Measurements from ENCODE around the gene PIKFYVE. TPM values are rescaled to one million over a fixed set of nuclear protein-coding genes. Genes with fewer than 3 reads are reported as not detected.

PIKFYVE gene
- total and polyA plus RNA-seq, 4 donors = 5.5 to 42.6 (median 19.4) TPM

DNA sequence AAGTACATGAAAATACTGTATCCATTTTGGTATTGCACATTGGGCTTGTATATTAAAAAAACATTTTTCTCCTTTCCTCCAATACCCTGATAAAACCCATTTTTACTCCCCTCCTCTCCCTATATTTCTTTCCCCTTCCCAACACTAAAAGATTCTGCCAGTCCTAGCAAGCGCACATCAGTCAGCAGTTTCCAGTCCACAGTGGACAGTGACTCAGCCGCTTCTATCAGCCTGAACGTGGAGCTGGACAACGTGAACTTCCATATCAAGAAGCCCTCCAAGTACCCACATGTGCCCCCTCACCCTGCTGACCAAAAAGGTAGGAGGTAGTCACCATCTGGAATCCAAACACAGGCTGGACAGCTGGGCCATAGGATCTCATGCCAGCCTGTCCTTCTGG is 38.6 kb downstream of the PIKFYVE start:
- DNase-seq (no peak), ATAC-seq (ENCODE audit: low FRiP score) (no peak)
- no peaks in the 10 kb centered on the region for H3K9me3 ChIP-seq (ENCODE audit: control insufficient read depth, low read length)
- WGBS, 2 donors = 90 to 91% methylated on average over 4 of the region's 4 CpGs
- H3K4me1 ChIP-seq (ENCODE audit: control insufficient read depth in 1 of 2, insufficient read depth in 2 of 2, low read length in 2 of 2) = no peaks in the 10 kb centered on the region
- peaks cover 4 to 11% of the 10 kb centered on the region in 2 donors for H3K36me3 ChIP-seq (ENCODE audit: control insufficient read depth in 1 of 2, insufficient read depth in 2 of 2, low read length in 1 of 2)
- intact Hi-C loops (cut with DNase I) = no loop called here
- no peak overlapping the region for H3K27ac ChIP-seq (ENCODE audit: low read depth in 1 of 2, low read length in 2 of 2)
- H3K4me3 ChIP-seq (ENCODE audit: low read length in 2 of 2) = no peak overlapping the region
- no peaks in the 10 kb centered on the region for H3K27me3 ChIP-seq (ENCODE audit: control insufficient read depth in 1 of 2, insufficient read depth in 2 of 2, low read length in 1 of 2)

- no peak overlapping the region for H3K27ac ChIP-seq (ENCODE audit: low read depth in 1 of 2, low read length in 2 of 2)
- H3K9me3 ChIP-seq (ENCODE audit: control insufficient read depth, low read length) = no peaks in the 10 kb centered on the region
- DNase-seq = no peak
- no peaks in the 10 kb centered on the region for H3K4me1 ChIP-seq (ENCODE audit: control insufficient read depth in 1 of 2, insufficient read depth in 2 of 2, low read length in 2 of 2)
- WGBS, 2 donors = 96 to 100% methylated on average over 1 of the region's 1 CpG
- ATAC-seq (ENCODE audit: low FRiP score) = no peak
- intact Hi-C loops (cut with DNase I) = no loop called here
- no peak overlapping the region for H3K4me3 ChIP-seq (ENCODE audit: low read length in 2 of 2)
- H3K27me3 ChIP-seq (ENCODE audit: control insufficient read depth in 1 of 2, insufficient read depth in 2 of 2, low read length in 1 of 2) = no peaks in the 10 kb centered on the region
- H3K36me3 ChIP-seq (ENCODE audit: control insufficient read depth in 1 of 2, insufficient read depth in 2 of 2, low read length in 1 of 2) = peaks cover under 1 to 6% of the 10 kb centered on the region in 2 donors
Observed at GRCh38 chr2:208306291-208306690, 40.2 kb downstream of the PIKFYVE start.

DNA sequence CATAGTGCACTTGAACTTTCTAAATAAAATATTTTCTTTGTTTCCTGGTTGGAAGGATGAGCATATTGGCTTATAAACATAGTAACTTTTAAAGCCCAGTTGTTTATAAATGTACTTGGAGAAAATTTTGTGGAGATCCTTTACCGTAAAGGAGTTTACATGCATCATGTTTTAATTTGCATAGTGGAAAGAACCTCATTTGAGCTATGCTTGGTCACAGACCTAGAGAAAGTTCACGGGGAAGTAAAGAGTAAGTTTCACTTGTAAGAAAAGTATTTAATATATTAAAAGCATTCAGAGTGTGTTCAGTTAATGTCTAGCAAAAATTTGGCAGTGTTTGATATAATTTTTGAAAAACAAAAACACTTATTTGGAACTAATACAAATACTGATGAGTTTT is 45.3 kb downstream of the PIKFYVE start:
- no peak for ATAC-seq (ENCODE audit: low FRiP score)
- no peaks in the 10 kb centered on the region for H3K4me1 ChIP-seq (ENCODE audit: control insufficient read depth in 1 of 2, insufficient read depth in 2 of 2, low read length in 2 of 2)
- no peak overlapping the region for H3K4me3 ChIP-seq (ENCODE audit: low read length in 2 of 2)
- peaks cover 0 to 7% of the 10 kb centered on the region in 2 donors for H3K36me3 ChIP-seq (ENCODE audit: control insufficient read depth in 1 of 2, insufficient read depth in 2 of 2, low read length in 1 of 2)
- no peaks in the 10 kb centered on the region for H3K27me3 ChIP-seq (ENCODE audit: control insufficient read depth in 1 of 2, insufficient read depth in 2 of 2, low read length in 1 of 2)
- H3K9me3 ChIP-seq (ENCODE audit: control insufficient read depth, low read length) = no peaks in the 10 kb centered on the region
- no peak overlapping the region for H3K27ac ChIP-seq (ENCODE audit: low read depth in 1 of 2, low read length in 2 of 2)
- 53 to 59% methylated on average over 2 of the region's 2 CpGs for WGBS, 2 donors
- intact Hi-C loops (cut with DNase I) = no loop called here
- no peak for DNase-seq

DNA sequence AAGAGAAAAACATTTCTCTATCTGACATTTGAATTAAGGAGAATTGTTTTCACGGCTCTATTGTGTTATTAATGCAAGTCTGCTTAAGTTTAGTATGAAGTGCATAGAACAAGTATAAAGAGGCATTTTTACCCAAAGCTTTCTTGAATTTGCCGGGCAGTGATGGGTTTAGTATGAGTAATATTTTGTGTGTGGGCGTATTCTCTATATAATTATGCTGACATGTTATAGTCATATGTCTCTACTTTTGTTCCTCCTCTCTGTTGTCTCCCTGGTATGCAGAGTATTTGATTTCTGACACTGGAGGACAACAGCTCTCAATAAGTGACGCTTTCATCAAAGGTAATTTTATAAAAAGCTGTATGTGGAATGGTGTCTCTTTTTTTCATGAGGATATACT is 45.9 kb downstream of the PIKFYVE start:
- Histone ChIP-seq H3K27me3 (ENCODE audit: control insufficient read depth in 1 of 2, insufficient read depth in 2 of 2, low read length in 1 of 2) (no peaks in the 10 kb centered on the region), H3K36me3 (ENCODE audit: control insufficient read depth in 1 of 2, insufficient read depth in 2 of 2, low read length in 1 of 2) (peaks cover 0 to 7% of the 10 kb centered on the region in 2 donors), H3K9me3 (ENCODE audit: control insufficient read depth, low read length) (no peaks in the 10 kb centered on the region), H3K4me1 (ENCODE audit: control insufficient read depth in 1 of 2, insufficient read depth in 2 of 2, low read length in 2 of 2) (no peaks in the 10 kb centered on the region), H3K27ac (ENCODE audit: low read depth in 1 of 2, low read length in 2 of 2) (no peak overlapping the region), H3K4me3 (ENCODE audit: low read length in 2 of 2) (no peak overlapping the region)
- ATAC-seq (ENCODE audit: low FRiP score) = no peak
- WGBS, 2 donors = 79 to 84% methylated on average over 4 of the region's 4 CpGs
- intact Hi-C loops (cut with DNase I) = no loop called here
- DNase-seq = no peak

DNA sequence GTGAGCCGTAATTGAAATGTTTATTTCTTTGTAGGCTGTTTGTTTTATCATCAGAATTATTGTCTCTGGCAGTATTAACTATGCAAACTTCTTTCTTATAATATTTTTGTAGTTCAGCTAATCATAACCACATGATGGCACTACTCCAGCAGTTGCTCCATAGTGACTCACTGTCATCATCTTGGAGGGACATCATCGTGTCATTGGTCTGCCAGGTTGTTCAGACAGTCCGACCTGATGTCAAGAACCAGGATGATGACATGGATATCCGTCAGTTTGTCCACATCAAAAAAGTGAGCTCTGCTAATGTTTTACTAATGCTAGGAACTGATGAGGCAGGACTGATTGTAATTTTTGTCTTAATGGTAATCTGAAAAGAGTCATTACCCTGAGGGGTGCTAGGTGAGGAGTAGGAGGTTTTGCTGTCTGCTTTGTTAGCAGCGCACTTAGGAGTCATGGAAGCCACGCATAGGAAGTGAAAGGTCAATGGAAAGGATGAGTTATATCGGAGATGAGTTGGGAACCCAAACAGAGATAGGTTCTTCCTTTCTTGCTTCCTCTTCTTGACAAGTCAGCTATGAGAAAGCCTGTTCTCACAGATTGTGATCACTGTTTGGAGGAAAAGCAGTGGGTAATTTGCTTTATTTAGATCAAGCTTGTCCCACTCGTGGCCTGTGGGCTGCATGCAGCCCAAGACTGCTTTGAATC is 49.2 kb downstream of the PIKFYVE start:
- intact Hi-C loops (cut with DNase I) = no loop called here
- peak overlapping the region in 1 of 2 donors; percentile 19 for H3K27ac ChIP-seq (ENCODE audit: low read depth in 1 of 2, low read length in 2 of 2)
- peak; percentile 65 for ATAC-seq (ENCODE audit: low FRiP score)

GRCh38 chr2:208318127-208318526 is 52.1 kb downstream of the PIKFYVE start:
- peaks cover 4 to 5% of the 10 kb centered on the region in 2 donors for H3K36me3 ChIP-seq (ENCODE audit: control insufficient read depth in 1 of 2, insufficient read depth in 2 of 2, low read length in 1 of 2)
- H3K27ac ChIP-seq (ENCODE audit: low read depth in 1 of 2, low read length in 2 of 2) = peak overlapping the region in 1 of 2 donors; percentile 76
- no peaks in the 10 kb centered on the region for H3K4me1 ChIP-seq (ENCODE audit: control insufficient read depth in 1 of 2, insufficient read depth in 2 of 2, low read length in 2 of 2)
- intact Hi-C loops (cut with DNase I) = no loop called here
- H3K9me3 ChIP-seq (ENCODE audit: control insufficient read depth, low read length) = no peaks in the 10 kb centered on the region
- ATAC-seq (ENCODE audit: low FRiP score) (no peak), DNase-seq (no peak)
- 73 to 76% methylated on average over 2 of the region's 2 CpGs for WGBS, 2 donors
- no peak overlapping the region for H3K4me3 ChIP-seq (ENCODE audit: low read length in 2 of 2)
- H3K27me3 ChIP-seq (ENCODE audit: control insufficient read depth in 1 of 2, insufficient read depth in 2 of 2, low read length in 1 of 2) = no peaks in the 10 kb centered on the region

More for the DNA sequence above, 49.2 kb downstream of the PIKFYVE start:
- DNase-seq = no peak
- no peaks in the 10 kb centered on the region for H3K9me3 ChIP-seq (ENCODE audit: control insufficient read depth, low read length)
- H3K36me3 ChIP-seq (ENCODE audit: control insufficient read depth in 1 of 2, insufficient read depth in 2 of 2, low read length in 1 of 2) = peaks cover 4 to 5% of the 10 kb centered on the region in 2 donors
- no peaks in the 10 kb centered on the region for H3K27me3 ChIP-seq (ENCODE audit: control insufficient read depth in 1 of 2, insufficient read depth in 2 of 2, low read length in 1 of 2)
- H3K4me1 ChIP-seq (ENCODE audit: control insufficient read depth in 1 of 2, insufficient read depth in 2 of 2, low read length in 2 of 2) = no peaks in the 10 kb centered on the region
- H3K4me3 ChIP-seq (ENCODE audit: low read length in 2 of 2) = no peak overlapping the region
- WGBS, 2 donors = 54 to 55% methylated on average over 8 of the region's 8 CpGs

DNA sequence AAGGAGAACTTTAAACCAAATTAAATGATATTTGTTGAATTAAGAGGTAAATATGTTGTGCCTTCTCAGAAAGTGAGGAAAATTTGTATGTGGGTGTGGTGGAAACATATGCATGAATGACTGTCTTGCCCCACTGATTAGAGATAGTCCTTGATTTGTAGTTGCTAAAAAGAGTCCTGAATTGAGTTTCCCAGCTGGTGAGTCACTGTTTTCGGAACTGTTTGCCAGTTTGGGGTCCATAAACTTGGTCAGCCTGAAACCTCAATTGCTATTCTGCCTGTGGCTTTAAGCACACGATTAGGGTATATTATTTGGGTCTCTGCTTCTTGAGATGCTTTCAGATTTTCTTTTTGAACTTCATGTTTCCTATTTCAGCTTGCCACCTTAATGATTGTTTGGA is 53.3 kb downstream of the PIKFYVE start:
- intact Hi-C loops (cut with DNase I) = no loop called here

GRCh38 chr2:208320686-208321085 is 54.6 kb downstream of the PIKFYVE start:
- no peaks in the 10 kb centered on the region for H3K27me3 ChIP-seq (ENCODE audit: control insufficient read depth in 1 of 2, insufficient read depth in 2 of 2, low read length in 1 of 2)
- peaks cover 2% of the 10 kb centered on the region for H3K9me3 ChIP-seq (ENCODE audit: control insufficient read depth, low read length)
- H3K4me3 ChIP-seq (ENCODE audit: low read length in 2 of 2) = no peak overlapping the region
- DNase-seq = peak; percentile 85 to 86
- peak; percentile 93 for ATAC-seq (ENCODE audit: low FRiP score)
- H3K4me1 ChIP-seq (ENCODE audit: control insufficient read depth in 1 of 2, insufficient read depth in 2 of 2, low read length in 2 of 2) = no peaks in the 10 kb centered on the region
- H3K36me3 ChIP-seq (ENCODE audit: control insufficient read depth in 1 of 2, insufficient read depth in 2 of 2, low read length in 1 of 2) = peaks cover 4 to 7% of the 10 kb centered on the region in 2 donors
- intact Hi-C loops (cut with DNase I) = loop anchor here in 1 of 2 donors (2.0 to 5.0 kb wide), 2 partner anchors 53 to 66 kb away; partner anchors contain the start of genes IDH1 and PIKFYVE
- peak overlapping the region in 1 of 2 donors; percentile 4 for H3K27ac ChIP-seq (ENCODE audit: low read depth in 1 of 2, low read length in 2 of 2)
- WGBS, 2 donors = 4 to 7% methylated on average over 2 of the region's 2 CpGs

More for the DNA sequence above, 53.3 kb downstream of the PIKFYVE start:
- Histone ChIP-seq H3K4me3 (ENCODE audit: low read length in 2 of 2) (no peak overlapping the region), H3K36me3 (ENCODE audit: control insufficient read depth in 1 of 2, insufficient read depth in 2 of 2, low read length in 1 of 2) (peaks cover 4 to 5% of the 10 kb centered on the region in 2 donors), H3K4me1 (ENCODE audit: control insufficient read depth in 1 of 2, insufficient read depth in 2 of 2, low read length in 2 of 2) (no peaks in the 10 kb centered on the region), H3K27ac (ENCODE audit: low read depth in 1 of 2, low read length in 2 of 2) (peak overlapping the region in 1 of 2 donors; percentile 82), H3K9me3 (ENCODE audit: control insufficient read depth, low read length) (no peaks in the 10 kb centered on the region), H3K27me3 (ENCODE audit: control insufficient read depth in 1 of 2, insufficient read depth in 2 of 2, low read length in 1 of 2) (no peaks in the 10 kb centered on the region)
- DNase-seq (no peak), ATAC-seq (ENCODE audit: low FRiP score) (peak; percentile 51)
- 6 to 9% methylated on average over 2 of the region's 2 CpGs for WGBS, 2 donors

- peaks cover 2% of the 10 kb centered on the region for H3K9me3 ChIP-seq (ENCODE audit: control insufficient read depth, low read length)
- H3K27me3 ChIP-seq (ENCODE audit: control insufficient read depth in 1 of 2, insufficient read depth in 2 of 2, low read length in 1 of 2) = no peaks in the 10 kb centered on the region
- H3K27ac ChIP-seq (ENCODE audit: low read depth in 1 of 2, low read length in 2 of 2) = peak overlapping the region in 1 of 2 donors; percentile 51
- peaks cover 0 to 2% of the 10 kb centered on the region in 2 donors for H3K4me1 ChIP-seq (ENCODE audit: control insufficient read depth in 1 of 2, insufficient read depth in 2 of 2, low read length in 2 of 2)
- WGBS, 2 donors = 25 to 32% methylated on average over 4 of the region's 4 CpGs
- H3K36me3 ChIP-seq (ENCODE audit: control insufficient read depth in 1 of 2, insufficient read depth in 2 of 2, low read length in 1 of 2) = peaks cover 7 to 10% of the 10 kb centered on the region in 2 donors
- ATAC-seq (ENCODE audit: low FRiP score) (no peak), DNase-seq (no peak)
- H3K4me3 ChIP-seq (ENCODE audit: low read length in 2 of 2) = no peak overlapping the region
- intact Hi-C loops (cut with DNase I) = no loop called here
Observed at GRCh38 chr2:208326016-208326415, 60.0 kb downstream of the PIKFYVE start.
